Stimulated activated CD4-positive, alpha-beta T cell treated with anti-CD3 and anti-CD28 coated beads, Interleukin-12 subunit alpha, Interleukin-12 subunit beta, amount 100 ng/mL, for 4 hours (primary cell): Measurements from ENCODE around the gene E2F1.
"Not testable (repeated sequence)": the region's sequence is repeated elsewhere in the genome, so short reads cannot be mapped to it uniquely, and the experiment has no call there.

Source experiments
- DNase-seq: peaks from one replicate; pipeline ENCODE4 v3.0.0-alpha.2; 2020

E2F1 gene

DNA sequence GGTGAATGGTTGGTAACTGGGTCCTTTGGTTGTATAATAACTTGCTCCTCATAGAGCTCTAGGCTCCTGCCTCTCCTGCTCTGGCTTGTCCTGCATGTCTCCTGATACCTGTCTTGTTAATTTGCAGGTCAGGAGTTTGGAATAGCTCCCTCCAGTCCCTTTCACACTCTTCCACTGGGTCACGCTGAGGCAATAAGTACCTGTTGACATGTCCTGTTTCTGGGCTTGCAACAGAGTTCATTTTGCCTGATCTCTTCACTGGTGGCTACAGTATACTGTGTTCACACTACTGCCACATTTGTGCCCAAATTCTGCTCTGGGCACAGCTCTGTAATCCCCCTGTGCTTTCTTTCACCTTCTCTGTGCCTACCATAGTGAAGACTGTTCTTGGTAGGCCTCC lies 49.4 kb downstream of the E2F1 start:
- no peak for DNase-seq

DNA sequence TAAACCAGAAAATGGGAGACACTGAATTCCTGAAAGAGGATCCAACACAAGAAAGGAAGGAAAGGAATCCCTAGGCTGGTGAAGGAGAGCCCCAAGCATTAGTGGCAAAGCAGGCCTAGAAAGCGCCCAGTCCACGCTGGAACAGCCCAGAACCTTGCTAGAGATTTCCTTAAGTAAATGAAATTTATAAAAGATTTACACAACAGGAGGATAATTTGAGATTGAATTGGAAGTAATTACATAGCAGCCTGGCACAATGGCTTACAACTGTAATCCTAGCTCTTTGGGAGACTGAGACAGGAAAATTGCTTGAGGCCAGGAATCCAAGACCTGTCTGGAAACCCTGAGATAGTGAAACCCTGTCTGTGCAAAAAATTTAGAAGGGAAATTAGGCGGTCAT lies 50.8 kb downstream of the E2F1 start:
- DNase-seq: no peak

DNA sequence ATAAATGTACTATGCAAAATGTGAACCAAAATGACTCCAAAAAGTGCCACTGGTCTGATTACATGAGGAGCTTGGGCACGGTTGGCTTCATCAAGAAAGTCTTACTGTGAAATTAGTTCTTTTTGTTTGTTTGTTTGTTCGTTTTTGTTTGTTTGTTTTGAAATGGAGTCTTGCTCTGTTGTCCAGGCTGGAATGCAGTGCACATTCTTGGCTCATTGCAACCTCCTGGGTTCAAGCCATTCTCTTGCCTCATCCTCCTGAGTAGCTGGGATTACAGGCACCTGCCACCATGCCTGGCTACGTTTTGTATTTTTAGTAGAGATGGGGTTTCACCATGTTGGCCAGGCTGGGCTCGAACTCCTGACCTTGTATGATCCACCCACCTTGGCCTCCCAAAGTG lies 54.3 kb downstream of the E2F1 start:
- DNase-seq: not testable (repeated sequence)

DNA sequence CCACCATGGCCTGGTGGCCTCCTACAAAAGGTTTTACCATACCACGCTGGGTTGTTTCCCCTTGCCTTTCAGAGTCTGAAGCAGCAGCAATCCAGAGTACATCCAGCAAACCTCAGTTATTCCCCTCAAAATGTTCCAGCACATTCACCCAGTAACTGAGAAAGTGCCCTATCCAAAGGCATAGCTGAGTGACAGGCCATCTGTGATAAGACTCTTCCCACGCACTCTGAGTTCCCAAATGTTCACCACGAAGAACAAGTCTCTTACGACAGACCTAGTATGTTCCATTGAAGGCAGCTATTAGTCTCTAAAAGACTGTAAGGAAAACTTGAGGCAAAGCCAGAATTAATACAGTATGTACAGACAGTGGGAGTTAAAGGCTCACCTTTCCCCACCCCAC lies 55.7 kb downstream of the E2F1 start:
- no peak for DNase-seq

DNA sequence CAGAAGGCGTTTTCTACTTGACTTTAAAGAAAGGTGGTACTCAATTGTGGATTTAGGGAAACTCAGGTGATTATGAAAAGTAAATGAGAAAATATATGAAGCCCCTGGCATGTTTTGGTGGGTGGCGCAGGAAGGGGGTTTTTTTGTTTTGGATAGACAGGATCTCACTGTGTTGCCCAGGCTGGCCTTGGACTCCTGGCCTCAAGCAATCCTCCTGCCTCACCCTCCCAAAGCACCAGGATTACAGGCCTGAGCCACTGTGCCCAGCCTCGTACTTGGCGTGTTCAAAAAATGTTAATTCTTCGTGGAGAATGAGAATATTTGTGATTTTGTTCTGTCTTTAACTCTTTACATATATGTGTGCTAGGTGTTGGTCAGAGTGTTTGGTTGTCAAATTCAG lies 56.2 kb downstream of the E2F1 start:
- no peak for DNase-seq

DNA sequence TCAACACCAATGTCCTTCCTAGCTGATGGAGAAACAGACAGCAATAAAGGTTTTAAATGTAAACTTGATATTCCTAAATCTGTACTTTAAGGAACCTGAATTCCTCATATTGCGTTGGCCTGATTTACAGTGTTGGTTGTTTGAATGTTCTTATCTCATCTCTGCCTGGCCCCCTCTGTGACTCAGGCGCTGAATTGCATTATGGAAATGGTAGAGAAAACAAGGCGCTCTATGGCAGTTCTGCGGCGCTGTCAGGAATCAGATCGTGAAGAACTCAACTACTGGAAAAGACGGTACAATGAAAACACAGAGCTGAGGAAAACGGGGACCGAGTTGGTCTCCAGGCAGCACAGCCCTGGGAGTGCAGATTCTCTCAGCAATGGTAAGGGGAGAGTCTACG lies 56.7 kb downstream of the E2F1 start:
- no peak for DNase-seq

DNA sequence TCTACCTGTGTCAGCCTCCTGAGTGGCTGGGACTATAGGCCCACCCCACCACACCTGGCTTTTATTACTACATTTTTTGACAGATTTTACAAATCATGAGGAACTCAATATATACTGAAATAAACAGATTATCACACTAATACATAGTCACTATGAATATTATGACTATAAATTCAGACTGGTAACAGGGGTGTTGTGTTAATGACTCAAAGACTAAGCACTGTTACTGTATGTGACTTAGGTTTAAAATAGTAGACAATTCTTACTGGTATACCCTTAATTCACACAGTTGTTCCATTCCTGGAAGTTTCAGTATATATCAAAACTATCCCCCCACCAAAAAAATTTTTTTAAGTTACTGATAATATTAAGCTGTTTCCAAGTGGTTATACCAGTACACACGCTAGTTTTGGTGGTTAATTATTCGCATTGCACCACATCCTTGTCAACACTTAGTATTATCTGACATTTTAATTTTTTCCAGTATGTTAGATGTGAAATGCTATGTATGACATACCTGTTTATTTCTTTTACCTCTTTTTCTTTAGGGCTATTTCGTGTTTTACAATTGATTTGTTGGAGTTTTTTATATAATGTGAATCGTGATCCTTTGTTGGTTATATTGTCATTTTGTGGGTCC lies 58.5 kb downstream of the E2F1 start:
- no peak for DNase-seq

DNA sequence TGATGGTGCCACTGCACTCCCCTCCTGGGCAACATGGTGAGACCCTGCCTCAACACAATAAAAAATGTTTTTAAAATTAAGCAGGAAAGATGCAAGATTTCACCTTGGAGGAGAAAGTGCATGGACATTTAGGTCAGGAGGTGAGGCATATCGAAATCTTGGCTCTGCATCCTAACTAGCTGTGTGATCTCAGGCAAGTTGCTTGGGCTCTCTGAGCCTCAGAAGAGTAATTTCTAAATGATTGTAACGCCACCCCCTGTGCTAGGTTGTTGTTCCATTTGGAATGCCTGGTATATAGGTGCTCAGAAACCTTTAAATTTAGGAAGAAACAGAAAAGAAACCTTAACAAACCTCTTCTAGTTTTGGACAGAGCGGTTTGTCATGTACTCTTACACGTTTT lies 60.0 kb downstream of the E2F1 start:
- DNase-seq: no peak
